SK-N-SH (cell line): ENCODE data around the gene TSC2. TPM values are rescaled to one million over a fixed set of nuclear protein-coding genes. Genes with fewer than 3 reads are reported as not detected.

ENCODE experiments used
- CTCF ChIA-PET: fragments of 300-600, 350-600 bp; formaldehyde crosslinking; extraction: SDS; loops from one replicate; lab custom pipeline; 2021; lab: Yijun Ruan, JAX
- POLR2A ChIA-PET: fragments of 350-600 bp; sonication (Branson Sonifier 250); formaldehyde crosslinking; extraction: SDS; loops from one replicate; lab custom pipeline; 2020; ENCODE audit warnings: antibody characterized with exemption, inconsistent platforms; lab: Yijun Ruan, JAX
- DNase-seq: peaks from one replicate; pipeline ENCODE4 v3.0.0; 2012
- H2AFZ ChIP-seq: fragments of 200-600 bp; sonication (generic); 2 replicates; pipeline ENCODE4 v1.8.1; 2016; ENCODE audit warnings: antibody characterized with exemption, mild to moderate bottlenecking, low read depth
- H3F3A ChIP-seq: fragments of 200-600 bp; sonication (generic); replicated peaks from 2 replicates; pipeline ENCODE3; 2016; ENCODE audit warnings: antibody characterized with exemption, mild to moderate bottlenecking; ENCODE audit not compliant: insufficient read depth
- H3K27ac ChIP-seq, 2 experiments: fragments of 200-500 bp in 1 of 2; fragments of 200-600 bp in 1 of 2; sonication (Bioruptor generic) in 1 of 2; sonication (generic), shearing (Covaris generic) in 1 of 2; 2 replicates each; pipeline versions ENCODE4 v1.5.1 to v1.6.1; 2014 to 2016; ENCODE audit warnings: low read depth in 2 of 2, inconsistent platforms in 1 of 2, low read length in 1 of 2, mild to moderate bottlenecking in 1 of 2, mixed read lengths in 1 of 2
- H3K27me3 ChIP-seq: fragments of 200-600 bp; sonication (generic), shearing (Covaris generic); 2 replicates; pipeline ENCODE4 v1.6.1; 2016; ENCODE audit warnings: mixed run types; ENCODE audit not compliant: insufficient read depth
- H3K36me3 ChIP-seq, 2 experiments: fragments of 200-500 bp in 1 of 2; fragments of 200-600 bp in 1 of 2; sonication (Bioruptor generic) in 1 of 2; sonication (generic) in 1 of 2; replicated peaks in 1 of 2; 2 replicates each; pipeline versions ENCODE3 to v1.5.1; 2014 to 2016; ENCODE audit warnings: low read length in 1 of 2, mild to moderate bottlenecking in 1 of 2; ENCODE audit not compliant: insufficient read depth in 2 of 2, control insufficient read depth in 1 of 2
- H3K4me1 ChIP-seq, 2 experiments: fragments of 200-500 bp in 1 of 2; fragments of 200-600 bp in 1 of 2; sonication (Bioruptor generic) in 1 of 2; sonication (generic), shearing (Covaris generic) in 1 of 2; 2 replicates each; pipeline versions ENCODE4 v1.5.1 to v1.6.1; 2014 to 2016; ENCODE audit warnings: low read depth in 1 of 2, low read length in 1 of 2, mixed run types in 1 of 2; ENCODE audit not compliant: insufficient read depth in 2 of 2, control insufficient read depth in 1 of 2
- H3K4me2 ChIP-seq: fragments of 200-600 bp; sonication (generic), shearing (Covaris generic); 2 replicates; pipeline ENCODE4 v1.6.1; 2017; ENCODE audit warnings: mixed run types
- H3K4me3 ChIP-seq, 2 experiments: fragments of 200-500 bp in 1 of 2; fragments of 200-600 bp in 1 of 2; sonication (Bioruptor generic) in 1 of 2; sonication (generic), shearing (Covaris generic) in 1 of 2; 2 replicates each; pipeline versions ENCODE4 v1.5.1 to v1.8.1; 2014 to 2016; ENCODE audit warnings: low read depth in 2 of 2, inconsistent platforms in 1 of 2, low read length in 1 of 2, mild to moderate bottlenecking in 1 of 2, mixed read lengths in 1 of 2, moderate library complexity in 1 of 2
- H3K79me2 ChIP-seq: fragments of 200-600 bp; sonication (generic); 2 replicates; pipeline ENCODE4 v1.8.1; 2017; ENCODE audit warnings: mild to moderate bottlenecking; ENCODE audit not compliant: insufficient read depth
- H3K9ac ChIP-seq: fragments of 200-600 bp; sonication (generic); 2 replicates; pipeline ENCODE4 v1.6.1; 2017; ENCODE audit warnings: mixed run types
- H3K9me2 ChIP-seq: fragments of 200-600 bp; sonication (generic); 2 replicates; pipeline ENCODE4 v1.6.1; 2017; ENCODE audit warnings: mixed run types
- H3K9me3 ChIP-seq: fragments of 200-600 bp; sonication (generic); 2 replicates; pipeline ENCODE4 v1.6.1; 2017; ENCODE audit warnings: mixed run types, mild to moderate bottlenecking, moderate library complexity
- H4K20me1 ChIP-seq: fragments of 200-600 bp; sonication (generic); 2 replicates; pipeline ENCODE4 v1.6.1; 2017; ENCODE audit warnings: mild to moderate bottlenecking, mixed run types; ENCODE audit not compliant: insufficient read depth
- CHD2 ChIP-seq: fragments of 150-350 bp; IDR thresholded peaks from 2 replicates; pipeline ENCODE4 v1.6.1; 2018; ENCODE audit warnings: low read length; ENCODE audit not compliant: partially characterized antibody
- ELF1 ChIP-seq: IDR thresholded peaks from 2 replicates; pipeline ENCODE4 v1.4.0; 2012
- EZH2phosphoT487 ChIP-seq: fragments of 200-600 bp; sonication (generic); IDR thresholded peaks from 2 replicates; pipeline ENCODE4 v1.6.1; 2017; ENCODE audit warnings: low read depth, mixed run types, mild to moderate bottlenecking, antibody characterized with exemption, moderate library complexity, borderline replicate concordance
- GABPA ChIP-seq: IDR thresholded peaks from 2 replicates; pipeline ENCODE4 v1.4.0; 2012; ENCODE audit warnings: low read depth, mild to moderate bottlenecking
- MXI1 ChIP-seq: IDR thresholded peaks from 2 replicates; pipeline ENCODE4 v1.6.1; 2012; ENCODE audit warnings: mild to moderate bottlenecking, low read depth, low read length, improper control_type of control experiment
- NRF1 ChIP-seq: IDR thresholded peaks from 2 replicates; pipeline ENCODE4 v1.6.1; 2012; ENCODE audit warnings: low read depth, mild to moderate bottlenecking, low read length
- POLR2AphosphoS5 ChIP-seq: IDR thresholded peaks from 2 replicates; pipeline ENCODE4 v1.6.1; 2012; ENCODE audit warnings: low read depth, low read length
- RAD21 ChIP-seq: IDR thresholded peaks from 2 replicates; pipeline ENCODE4 v1.6.1; 2012; ENCODE audit warnings: mild to moderate bottlenecking, low read length
- SIN3A ChIP-seq: IDR thresholded peaks from 2 replicates; pipeline ENCODE4 v1.6.1; 2012; ENCODE audit warnings: low read depth, mild to moderate bottlenecking, low read length, moderate library complexity, borderline replicate concordance
- SMC3 ChIP-seq: IDR thresholded peaks from 2 replicates; pipeline ENCODE4 v1.6.1; 2012; ENCODE audit warnings: low read depth, low read length, improper control_type of control experiment
- TEAD4 ChIP-seq: IDR thresholded peaks from 2 replicates; pipeline ENCODE4 v1.4.0; 2012; ENCODE audit warnings: mild to moderate bottlenecking, borderline replicate concordance; ENCODE audit not compliant: insufficient read depth
- YY1 ChIP-seq: IDR thresholded peaks from 2 replicates; pipeline ENCODE4 v1.4.0; 2012; ENCODE audit warnings: low read depth, mild to moderate bottlenecking
- WGBS: methylation state at CpG from one replicate; pipeline ENCODE4 v1.1.6; 2017; ENCODE audit warnings: low lambda C conversion rate; 5-methylcytosine and 5-hydroxymethylcytosine counted together
- polyA plus RNA-seq, 3 experiments: library from polyadenylated mRNA; depleted of rRNA; stranded (reverse); fragments of >200 nt; gene quantifications; 2 replicates each; pipeline ENCODE4 v1.2.3, GENCODE V29; 2012
- TF ChIP-seq, protein P1 (sequence below): fragments of 150-350 bp; IDR thresholded peaks from 2 replicates; pipeline ENCODE4 v1.6.1; 2017; ENCODE audit warnings: antibody characterized with exemption, low read length, low read depth, borderline replicate concordance
- TF ChIP-seq, protein P2 (sequence below): fragments of 150-350 bp; IDR thresholded peaks from 2 replicates; pipeline ENCODE4 v1.6.1; 2016; ENCODE audit warnings: mild to moderate bottlenecking, low read depth, low read length
- TF ChIP-seq, protein P3 (sequence below): fragments of 200-600 bp; sonication (generic); IDR thresholded peaks from 2 replicates; pipeline ENCODE4 v1.6.1; 2017; ENCODE audit warnings: antibody characterized with exemption, mild to moderate bottlenecking, moderate library complexity
- TF ChIP-seq, protein P4 (sequence below): IDR thresholded peaks from 2 replicates; pipeline ENCODE4 v1.4.0; 2012; ENCODE audit warnings: low read depth
- TF ChIP-seq, protein P5 (sequence below): IDR thresholded peaks from 2 replicates; pipeline ENCODE4 v1.4.0; 2012; ENCODE audit warnings: low read depth, borderline replicate concordance
- TF ChIP-seq, protein P6 (sequence below): IDR thresholded peaks from 2 replicates; pipeline ENCODE4 v1.4.0; 2012; ENCODE audit warnings: low read depth, borderline replicate concordance

The TSC2 gene
- polyA plus RNA-seq (2012; rRNA removed) = 76.7 and 96.1 TPM in 2 replicates
- polyA plus RNA-seq (2012; cell fraction: cytosol; rRNA removed) = 22.6 and 32.9 TPM in 2 replicates
- 376 and 625 TPM in 2 replicates for polyA plus RNA-seq (2012; cell fraction: nucleus; rRNA removed)

DNA sequence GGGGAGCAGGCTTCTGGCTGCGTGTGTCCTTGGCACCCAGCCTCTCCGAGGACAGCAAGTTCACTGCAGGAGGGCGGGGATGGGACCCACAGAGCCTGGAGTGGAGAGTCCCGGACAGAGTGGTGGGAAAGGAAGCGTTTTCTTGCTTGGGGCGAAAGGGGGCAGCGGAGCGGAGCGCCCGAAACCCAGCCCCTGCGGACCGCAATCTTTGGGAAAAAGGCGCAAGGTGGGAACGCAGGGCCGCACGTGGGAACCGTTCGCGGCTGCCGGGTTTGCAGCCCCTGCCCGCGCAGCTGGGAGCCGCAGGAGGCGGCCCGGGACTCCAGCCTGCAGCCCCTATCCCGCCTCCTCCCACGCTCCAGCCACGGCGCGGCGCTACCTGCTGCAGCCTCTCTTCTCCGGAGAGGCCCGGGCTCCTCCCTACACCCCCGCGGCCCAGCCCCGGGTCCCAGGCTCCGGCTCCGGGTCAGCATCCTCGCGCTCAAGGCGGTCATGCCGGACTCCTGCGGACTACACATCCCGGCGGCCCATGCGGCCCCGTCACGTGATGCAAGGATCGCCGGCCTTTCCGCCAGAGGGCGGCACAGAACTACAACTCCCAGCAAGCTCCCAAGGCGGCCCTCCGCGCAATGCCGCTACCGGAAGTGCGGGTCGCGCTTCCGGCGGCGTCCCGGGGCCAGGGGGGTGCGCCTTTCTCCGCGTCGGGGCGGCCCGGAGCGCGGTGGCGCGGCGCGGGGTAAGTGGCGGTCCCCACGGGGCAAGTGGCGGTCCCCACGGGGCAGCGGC lies at the start of gene TSC2, which contains the start of gene NTHL1:
TSC2 (plus strand) TSS at position 656 of the 786 bp plus-strand sequence. CDS start 631 bp downstream, outside the sequence.
NTHL1 (minus strand) TSS at position 505 of the 786 bp plus-strand sequence; CDS start at position 494, 11 bp downstream.
- Histone ChIP-seq H3K27me3 (no peaks in the 10 kb centered on the region), H3K4me3 (peak within 1 kb of the TSS; percentile 71 to 76), H4K20me1 (no peaks in the 10 kb centered on the region), H3K4me1 (peaks cover 4 to 20% of the 10 kb centered on the region in 2 experiments; a peak in 3 of 4 replicates), H3K9me3 (no peaks in the 10 kb centered on the region), H3K4me2 (peak within 1 kb of the TSS; percentile 98), H3K9ac (peak within 1 kb of the TSS; percentile 74), H3F3A (no peaks in the 10 kb centered on the region), H3K79me2 (peaks cover 53% of the 10 kb centered on the region), H2AFZ (peak within 1 kb of the TSS; percentile 71), H3K27ac (peak within 1 kb of the TSS; percentile 33 to 69; a peak in 3 of 4 replicates), H3K9me2 (no peaks in the 10 kb centered on the region), H3K36me3 (peaks cover 13 to 17% of the 10 kb centered on the region in 2 experiments)
- DNase-seq = peak; percentile 97
- TF ChIP-seq YY1 (peak; percentile 90), MXI1 (peak; percentile 81), SMC3 (peak; percentile 32; the same call in 1 of the 2 replicates), POLR2AphosphoS5 (peak; percentile 39; the same call in 1 of the 2 replicates), ELF1 (peak; percentile 88), CHD2 (peak; percentile 75), RAD21 (no peak; the same call in 1 of the 2 replicates), TEAD4 (no peak), NRF1 (no peak), SIN3A (peak; percentile 60; the same call in 1 of the 2 replicates), GABPA (peak; percentile 95), EZH2phosphoT487 (no peak)
- TF ChIP-seq, protein P1, sequence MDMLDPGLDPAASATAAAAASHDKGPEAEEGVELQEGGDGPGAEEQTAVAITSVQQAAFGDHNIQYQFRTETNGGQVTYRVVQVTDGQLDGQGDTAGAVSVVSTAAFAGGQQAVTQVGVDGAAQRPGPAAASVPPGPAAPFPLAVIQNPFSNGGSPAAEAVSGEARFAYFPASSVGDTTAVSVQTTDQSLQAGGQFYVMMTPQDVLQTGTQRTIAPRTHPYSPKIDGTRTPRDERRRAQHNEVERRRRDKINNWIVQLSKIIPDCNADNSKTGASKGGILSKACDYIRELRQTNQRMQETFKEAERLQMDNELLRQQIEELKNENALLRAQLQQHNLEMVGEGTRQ = peak; percentile 94
- TF ChIP-seq, protein P2, sequence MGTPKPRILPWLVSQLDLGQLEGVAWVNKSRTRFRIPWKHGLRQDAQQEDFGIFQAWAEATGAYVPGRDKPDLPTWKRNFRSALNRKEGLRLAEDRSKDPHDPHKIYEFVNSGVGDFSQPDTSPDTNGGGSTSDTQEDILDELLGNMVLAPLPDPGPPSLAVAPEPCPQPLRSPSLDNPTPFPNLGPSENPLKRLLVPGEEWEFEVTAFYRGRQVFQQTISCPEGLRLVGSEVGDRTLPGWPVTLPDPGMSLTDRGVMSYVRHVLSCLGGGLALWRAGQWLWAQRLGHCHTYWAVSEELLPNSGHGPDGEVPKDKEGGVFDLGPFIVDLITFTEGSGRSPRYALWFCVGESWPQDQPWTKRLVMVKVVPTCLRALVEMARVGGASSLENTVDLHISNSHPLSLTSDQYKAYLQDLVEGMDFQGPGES = no peak
- TF ChIP-seq, protein P3, sequence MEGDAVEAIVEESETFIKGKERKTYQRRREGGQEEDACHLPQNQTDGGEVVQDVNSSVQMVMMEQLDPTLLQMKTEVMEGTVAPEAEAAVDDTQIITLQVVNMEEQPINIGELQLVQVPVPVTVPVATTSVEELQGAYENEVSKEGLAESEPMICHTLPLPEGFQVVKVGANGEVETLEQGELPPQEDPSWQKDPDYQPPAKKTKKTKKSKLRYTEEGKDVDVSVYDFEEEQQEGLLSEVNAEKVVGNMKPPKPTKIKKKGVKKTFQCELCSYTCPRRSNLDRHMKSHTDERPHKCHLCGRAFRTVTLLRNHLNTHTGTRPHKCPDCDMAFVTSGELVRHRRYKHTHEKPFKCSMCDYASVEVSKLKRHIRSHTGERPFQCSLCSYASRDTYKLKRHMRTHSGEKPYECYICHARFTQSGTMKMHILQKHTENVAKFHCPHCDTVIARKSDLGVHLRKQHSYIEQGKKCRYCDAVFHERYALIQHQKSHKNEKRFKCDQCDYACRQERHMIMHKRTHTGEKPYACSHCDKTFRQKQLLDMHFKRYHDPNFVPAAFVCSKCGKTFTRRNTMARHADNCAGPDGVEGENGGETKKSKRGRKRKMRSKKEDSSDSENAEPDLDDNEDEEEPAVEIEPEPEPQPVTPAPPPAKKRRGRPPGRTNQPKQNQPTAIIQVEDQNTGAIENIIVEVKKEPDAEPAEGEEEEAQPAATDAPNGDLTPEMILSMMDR = peak; percentile 28; the same call in 1 of the 2 replicates
- TF ChIP-seq, protein P4, sequence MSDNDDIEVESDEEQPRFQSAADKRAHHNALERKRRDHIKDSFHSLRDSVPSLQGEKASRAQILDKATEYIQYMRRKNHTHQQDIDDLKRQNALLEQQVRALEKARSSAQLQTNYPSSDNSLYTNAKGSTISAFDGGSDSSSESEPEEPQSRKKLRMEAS = peak; percentile 73
- TF ChIP-seq, protein P5, sequence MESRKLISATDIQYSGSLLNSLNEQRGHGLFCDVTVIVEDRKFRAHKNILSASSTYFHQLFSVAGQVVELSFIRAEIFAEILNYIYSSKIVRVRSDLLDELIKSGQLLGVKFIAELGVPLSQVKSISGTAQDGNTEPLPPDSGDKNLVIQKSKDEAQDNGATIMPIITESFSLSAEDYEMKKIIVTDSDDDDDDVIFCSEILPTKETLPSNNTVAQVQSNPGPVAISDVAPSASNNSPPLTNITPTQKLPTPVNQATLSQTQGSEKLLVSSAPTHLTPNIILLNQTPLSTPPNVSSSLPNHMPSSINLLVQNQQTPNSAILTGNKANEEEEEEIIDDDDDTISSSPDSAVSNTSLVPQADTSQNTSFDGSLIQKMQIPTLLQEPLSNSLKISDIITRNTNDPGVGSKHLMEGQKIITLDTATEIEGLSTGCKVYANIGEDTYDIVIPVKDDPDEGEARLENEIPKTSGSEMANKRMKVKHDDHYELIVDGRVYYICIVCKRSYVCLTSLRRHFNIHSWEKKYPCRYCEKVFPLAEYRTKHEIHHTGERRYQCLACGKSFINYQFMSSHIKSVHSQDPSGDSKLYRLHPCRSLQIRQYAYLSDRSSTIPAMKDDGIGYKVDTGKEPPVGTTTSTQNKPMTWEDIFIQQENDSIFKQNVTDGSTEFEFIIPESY = 0 out of 2 replicates have a peak, but pooled peaks have one; percentile 55
- TF ChIP-seq, protein P6, sequence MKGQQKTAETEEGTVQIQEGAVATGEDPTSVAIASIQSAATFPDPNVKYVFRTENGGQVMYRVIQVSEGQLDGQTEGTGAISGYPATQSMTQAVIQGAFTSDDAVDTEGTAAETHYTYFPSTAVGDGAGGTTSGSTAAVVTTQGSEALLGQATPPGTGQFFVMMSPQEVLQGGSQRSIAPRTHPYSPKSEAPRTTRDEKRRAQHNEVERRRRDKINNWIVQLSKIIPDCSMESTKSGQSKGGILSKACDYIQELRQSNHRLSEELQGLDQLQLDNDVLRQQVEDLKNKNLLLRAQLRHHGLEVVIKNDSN = peak; percentile 100
- ChIA-PET CTCF (interaction anchor here (0.7 to 5.8 kb wide), 11 partner anchors 10 to 106 kb away, joined by 3 to 43 read pairs (median 6); no protein-coding TSS in a partner anchor), POLR2A (interaction anchor here (0.6 to 2.1 kb wide), 16 partner anchors 8 to 421 kb away, joined by 3 to 12 read pairs (median 4); partner anchors contain the start of gene TRAF7)
- 1% methylated on average over 20 of the region's 81 CpGs for WGBS
